BJ (cell line): ENCODE results near the gene TBL1XR1. TPM values are rescaled to one million over a fixed set of nuclear protein-coding genes. Genes with fewer than 3 reads are reported as not detected.

Experiments used
- CTCF ChIA-PET: fragments of 350-600 bp; formaldehyde crosslinking; extraction: SDS; loops from one replicate; lab custom pipeline; 2021; ENCODE audit warnings: antibody characterized with exemption, inconsistent platforms; lab: Yijun Ruan, JAX
- POLR2A ChIA-PET: fragments of 300-600 bp; sonication (Branson Sonifier 250); formaldehyde crosslinking; extraction: SDS; loops from one replicate; lab custom pipeline; 2021; ENCODE audit warnings: antibody characterized with exemption; lab: Charles Lee
- DNase-seq: peaks from one replicate; pipeline ENCODE4 v3.0.0-alpha.2; 2011; ENCODE audit warnings: low read depth
- H3K27me3 ChIP-seq: 2 replicates; pipeline ENCODE4 v1.6.0; 2011; ENCODE audit warnings: low read length; ENCODE audit not compliant: control insufficient read depth, insufficient read depth
- H3K36me3 ChIP-seq: 2 replicates; pipeline ENCODE4 v1.5.1; 2011; ENCODE audit warnings: low read length; ENCODE audit not compliant: control insufficient read depth, insufficient read depth
- H3K4me3 ChIP-seq: 2 replicates; pipeline ENCODE4 v1.5.1; 2011; ENCODE audit warnings: low read depth, mild to moderate bottlenecking, control low read depth, low read length
- polyA plus RNA-seq: library from polyadenylated mRNA; depleted of rRNA; stranded (reverse); fragments of >200 nt; gene quantifications from 2 replicates; pipeline ENCODE4 v1.2.3, GENCODE V29; 2011
- TF ChIP-seq, protein P1 (sequence below): IDR thresholded peaks from 2 replicates; pipeline ENCODE4 v1.5.1; 2011; ENCODE audit warnings: low read depth, mild to moderate bottlenecking, control low read depth, inconsistent platforms, low read length, moderate library complexity; ENCODE audit not compliant: insufficient read depth

The TBL1XR1 gene
- polyA plus RNA-seq, 1 experiment, result 95.4 TPM

DNA sequence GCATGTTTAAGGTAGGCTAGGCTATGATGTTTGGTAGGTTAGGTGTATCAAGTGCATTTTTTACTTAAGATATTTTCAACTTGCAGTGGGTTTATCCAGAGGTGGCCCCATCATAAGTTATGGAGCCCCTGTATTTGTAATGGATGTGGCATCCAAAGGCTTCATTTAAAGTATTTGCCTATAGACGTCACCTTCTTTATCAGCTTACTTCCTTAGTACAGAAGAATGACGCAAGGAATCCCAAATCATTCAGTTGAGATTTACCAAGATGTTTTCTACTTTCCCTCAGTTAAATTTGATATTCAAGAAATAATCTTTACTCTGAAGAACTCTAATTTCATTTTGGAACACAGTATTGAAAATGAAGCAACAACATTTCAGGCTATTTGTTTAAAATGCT, 201.3 kb downstream of the TBL1XR1 start:
- ChIA-PET CTCF (interaction anchor here (0.5 kb wide), 1 partner anchor 30 kb away, joined by 3 read pairs; no protein-coding TSS in a partner anchor), POLR2A (no interaction called here)
- TF ChIP-seq, protein P1, sequence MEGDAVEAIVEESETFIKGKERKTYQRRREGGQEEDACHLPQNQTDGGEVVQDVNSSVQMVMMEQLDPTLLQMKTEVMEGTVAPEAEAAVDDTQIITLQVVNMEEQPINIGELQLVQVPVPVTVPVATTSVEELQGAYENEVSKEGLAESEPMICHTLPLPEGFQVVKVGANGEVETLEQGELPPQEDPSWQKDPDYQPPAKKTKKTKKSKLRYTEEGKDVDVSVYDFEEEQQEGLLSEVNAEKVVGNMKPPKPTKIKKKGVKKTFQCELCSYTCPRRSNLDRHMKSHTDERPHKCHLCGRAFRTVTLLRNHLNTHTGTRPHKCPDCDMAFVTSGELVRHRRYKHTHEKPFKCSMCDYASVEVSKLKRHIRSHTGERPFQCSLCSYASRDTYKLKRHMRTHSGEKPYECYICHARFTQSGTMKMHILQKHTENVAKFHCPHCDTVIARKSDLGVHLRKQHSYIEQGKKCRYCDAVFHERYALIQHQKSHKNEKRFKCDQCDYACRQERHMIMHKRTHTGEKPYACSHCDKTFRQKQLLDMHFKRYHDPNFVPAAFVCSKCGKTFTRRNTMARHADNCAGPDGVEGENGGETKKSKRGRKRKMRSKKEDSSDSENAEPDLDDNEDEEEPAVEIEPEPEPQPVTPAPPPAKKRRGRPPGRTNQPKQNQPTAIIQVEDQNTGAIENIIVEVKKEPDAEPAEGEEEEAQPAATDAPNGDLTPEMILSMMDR, result no peak
- Histone ChIP-seq H3K27me3 (no peaks in the 10 kb centered on the region), H3K4me3 (no peak overlapping the region), H3K36me3 (no peaks in the 10 kb centered on the region)
- DNase-seq, result no peak

DNA sequence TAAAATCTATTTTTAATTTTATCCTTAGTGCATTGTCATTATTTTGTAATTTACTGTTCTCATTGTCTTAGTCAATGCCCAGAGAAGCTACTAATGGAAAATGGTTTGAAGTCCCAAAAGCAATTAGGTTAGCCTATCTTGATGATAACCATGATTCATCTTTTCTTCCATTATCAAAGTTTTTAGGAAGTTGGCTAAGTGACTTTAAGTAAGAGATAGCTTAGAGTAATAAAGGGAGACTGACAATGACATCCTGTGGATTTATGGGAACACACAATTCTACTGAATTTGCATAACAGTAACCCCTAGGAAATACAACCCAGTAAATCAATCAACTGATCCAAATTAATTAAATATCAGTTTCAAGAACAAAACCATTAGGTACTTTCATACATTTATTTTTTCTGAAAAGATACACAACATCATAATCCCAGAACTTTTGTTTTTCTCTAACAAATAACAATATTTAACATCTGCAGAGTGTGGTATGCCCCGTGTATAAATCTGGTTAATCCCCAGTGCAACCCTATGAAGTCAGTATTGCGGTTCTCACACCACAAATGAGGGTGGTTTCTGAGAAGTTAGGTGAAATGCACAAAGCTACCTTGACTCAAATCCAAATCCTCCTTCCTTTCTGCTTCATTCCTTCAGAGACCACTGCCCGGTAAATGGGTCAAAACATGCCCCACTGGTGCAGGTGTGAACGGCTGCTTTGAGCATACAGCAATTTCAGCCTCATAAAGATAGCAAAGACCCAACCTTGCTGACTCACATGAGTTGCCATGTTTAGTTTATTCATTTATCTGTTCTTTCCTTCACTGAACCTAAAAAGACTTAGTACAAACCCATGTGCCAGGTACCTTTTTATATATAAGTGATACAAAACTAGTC, 202.1 kb downstream of the TBL1XR1 start:
- Histone ChIP-seq H3K4me3 (no peak overlapping the region), H3K36me3 (no peaks in the 10 kb centered on the region), H3K27me3 (no peaks in the 10 kb centered on the region)
- ChIA-PET POLR2A (no interaction called here), CTCF (interaction anchor here (0.5 to 0.9 kb wide), 2 partner anchors 11 to 31 kb away, joined by 3 read pairs; no protein-coding TSS in a partner anchor)
- no peak for DNase-seq
- TF ChIP-seq, protein P1, result no peak

DNA sequence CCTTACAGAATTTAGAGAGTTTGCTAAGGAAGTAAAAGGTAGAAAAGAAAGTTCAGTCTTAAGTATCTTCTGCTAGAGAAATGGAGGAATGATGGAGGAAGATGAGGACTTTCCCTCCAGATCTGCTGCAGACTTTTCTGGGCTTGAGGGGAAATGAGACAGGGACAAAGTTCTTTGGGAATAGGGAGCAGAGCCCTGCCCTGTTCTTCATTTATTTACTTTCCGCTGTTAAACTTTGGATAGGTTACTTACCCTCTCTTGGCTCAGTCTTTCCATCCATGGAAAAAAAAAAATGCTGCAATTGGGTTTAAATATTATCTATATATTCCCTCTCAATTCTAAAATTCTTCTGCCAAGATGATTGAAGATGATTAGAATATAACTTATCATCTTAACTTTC, 202.9 kb downstream of the TBL1XR1 start:
- CTCF ChIA-PET, result interaction anchor here (0.9 kb wide), 1 partner anchor 10 kb away, joined by 3 read pairs; no protein-coding TSS in a partner anchor
- H3K36me3 ChIP-seq, result no peaks in the 10 kb centered on the region
- POLR2A ChIA-PET, result no interaction called here
- TF ChIP-seq, protein P1, result no peak
- DNase-seq, result no peak
- H3K4me3 ChIP-seq, result no peak overlapping the region
- no peaks in the 10 kb centered on the region for H3K27me3 ChIP-seq

GRCh38 chr3:176992978-176993377, 204.3 kb downstream of the TBL1XR1 start:
- TF ChIP-seq, protein P1, result no peak
- POLR2A ChIA-PET, result no interaction called here
- H3K27me3 ChIP-seq, result no peaks in the 10 kb centered on the region
- no peak overlapping the region for H3K4me3 ChIP-seq
- CTCF ChIA-PET, result interaction anchor here (0.7 kb wide), 1 partner anchor 14 kb away, joined by 3 read pairs; no protein-coding TSS in a partner anchor
- H3K36me3 ChIP-seq, result no peaks in the 10 kb centered on the region
- DNase-seq, result no peak

DNA sequence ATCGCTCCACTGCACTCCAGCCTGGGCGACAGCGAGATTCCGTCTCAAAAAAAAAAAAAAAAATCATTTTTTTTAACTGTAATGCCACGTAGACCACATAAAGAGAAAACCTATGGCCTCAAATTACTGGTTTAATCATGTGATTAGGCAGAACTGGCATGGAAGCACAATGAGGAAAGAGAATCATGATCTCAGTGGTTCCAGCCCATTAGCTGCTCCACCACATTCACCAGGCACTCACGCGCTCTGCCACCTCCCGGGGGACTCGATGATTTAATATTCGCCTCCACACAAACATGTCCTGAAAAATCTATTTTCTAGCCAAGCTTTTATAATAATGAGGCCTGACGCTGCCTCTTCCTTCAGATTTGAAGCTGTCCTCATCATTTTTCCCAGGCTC, 204.7 kb downstream of the TBL1XR1 start:
- Histone ChIP-seq H3K36me3 (no peaks in the 10 kb centered on the region), H3K27me3 (no peaks in the 10 kb centered on the region), H3K4me3 (no peak overlapping the region)
- no peak for DNase-seq
- TF ChIP-seq, protein P1, result no peak
- ChIA-PET CTCF (interaction anchor here (0.7 kb wide), 1 partner anchor 14 kb away, joined by 3 read pairs; no protein-coding TSS in a partner anchor), POLR2A (no interaction called here)
